Left renal pelvis (tissue), 4 donors: ENCODE measurements around the gene PDE10A. TPM values are rescaled to one million over a fixed set of nuclear protein-coding genes. Genes with fewer than 3 reads are reported as not detected.
"Not testable (repeated sequence)": the region's sequence is repeated elsewhere in the genome, so short reads cannot be mapped to it uniquely, and the experiment has no call there.

Experiments
- DNase-seq, 4 donors: peaks; one replicate each; pipeline ENCODE4 v3.0.0-alpha.2; 2013; ENCODE audit warnings: low read depth in 4 of 4, low spot score in 3 of 4
- polyA plus RNA-seq, 4 donors: library from polyadenylated mRNA; unstranded; fragments of 120-200 nt; gene quantifications; one replicate each; pipeline ENCODE4 v1.2.1, GENCODE V29; 2013; ENCODE audit not compliant: insufficient read length in 4 of 4

The PDE10A gene
- polyA plus RNA-seq, 4 donors = 18.7 to 27.6 (median 21.9) TPM

GRCh38 chr6:165566088-165566828 is 96.8 kb downstream of the PDE10A start:
- DNase-seq = no peak

GRCh38 chr6:165562421-165563090 is 100.5 kb downstream of the PDE10A start:
- DNase-seq = no peak

GRCh38 chr6:165559632-165560031 is 103.4 kb downstream of the PDE10A start:
- DNase-seq = no peak

GRCh38 chr6:165558097-165558496 is 104.9 kb downstream of the PDE10A start:
- DNase-seq = not testable (repeated sequence)

- no peak for DNase-seq
Observed at GRCh38 chr6:165557674-165558073, 105.4 kb downstream of the PDE10A start.

GRCh38 chr6:165556116-165556843 is 106.8 kb downstream of the PDE10A start:
- DNase-seq = no peak

- not testable (repeated sequence) for DNase-seq
Observed at GRCh38 chr6:165554644-165555043, 108.4 kb downstream of the PDE10A start.

- no peak for DNase-seq
Observed at GRCh38 chr6:165552248-165552736, 110.7 kb downstream of the PDE10A start.

- no peak for DNase-seq
Observed at GRCh38 chr6:165551828-165552227, 111.2 kb downstream of the PDE10A start.

GRCh38 chr6:165548450-165548849 is 114.6 kb downstream of the PDE10A start:
- DNase-seq = no peak

- DNase-seq = no peak
Observed at GRCh38 chr6:165545806-165546205, 117.2 kb downstream of the PDE10A start.

- no peak for DNase-seq
Observed at GRCh38 chr6:165543781-165544180, 119.3 kb downstream of the PDE10A start.

- DNase-seq = no peak
Observed at GRCh38 chr6:165536911-165537310, 126.1 kb downstream of the PDE10A start.

GRCh38 chr6:165519316-165519715 is 143.7 kb downstream of the PDE10A start:
- DNase-seq = no peak

GRCh38 chr6:165515963-165516624 is 146.9 kb downstream of the PDE10A start:
- no peak for DNase-seq

- no peak for DNase-seq
Observed at GRCh38 chr6:165514621-165515020, 148.4 kb downstream of the PDE10A start.

- DNase-seq = no peak
Observed at GRCh38 chr6:165511807-165512206, 151.2 kb downstream of the PDE10A start.

GRCh38 chr6:165508321-165508869 is 154.6 kb downstream of the PDE10A start:
- DNase-seq = no peak

GRCh38 chr6:165506657-165507056 is 156.4 kb downstream of the PDE10A start:
- DNase-seq = no peak

- DNase-seq = not testable (repeated sequence)
Observed at GRCh38 chr6:165500214-165500907, 162.7 kb downstream of the PDE10A start.
